IMR-90 (cell line): ENCODE results near the gene TMEM92. TPM values are rescaled to one million over a fixed set of nuclear protein-coding genes. Genes with fewer than 3 reads are reported as not detected.

ENCODE experiments used
- ATAC-seq: fragments of 200-7000 bp; cut with Tn5 transposase; 2 replicates; pipeline ENCODE4 v1.9.1; 2020; ENCODE audit warnings: low read depth, mild to moderate bottlenecking, moderate library complexity
- BruUV-seq: library from RNA; stranded (reverse); fragments of 400-500 nt; replicated peaks from 2 replicates; lab custom pipeline; 2021; lab: Mats Ljungman, UMichigan
- CTCF ChIA-PET: fragments of 300-600 bp; formaldehyde crosslinking; extraction: SDS; loops from one replicate; lab custom pipeline; 2021; ENCODE audit warnings: antibody characterized with exemption; lab: Yijun Ruan, JAX
- POLR2A ChIA-PET: fragments of 300-600 bp; sonication (Branson Sonifier 250); formaldehyde crosslinking; loops from one replicate; lab custom pipeline; 2022; ENCODE audit warnings: antibody characterized with exemption; ENCODE audit not compliant: unreplicated experiment; lab: Charles Lee
- DNase-seq: peaks from one replicate; pipeline ENCODE4 v3.0.0; 2013
- H2AFZ ChIP-seq: replicated peaks from 2 replicates; pipeline ENCODE3; 2013; ENCODE audit warnings: low read length, mild to moderate bottlenecking; ENCODE audit not compliant: poor library complexity
- H2AK5ac ChIP-seq: 2 replicates; pipeline ENCODE4 v1.6.1; 2013; ENCODE audit warnings: low read depth, low read length, inconsistent platforms
- H2AK9ac ChIP-seq: replicated peaks from 2 replicates; pipeline ENCODE3; 2013; ENCODE audit warnings: mild to moderate bottlenecking, low read depth, low read length, moderate library complexity; ENCODE audit not compliant: poor library complexity
- H2BK120ac ChIP-seq: 2 replicates; pipeline ENCODE4 v1.6.1; 2013; ENCODE audit warnings: low read depth, low read length, inconsistent platforms
- H2BK15ac ChIP-seq: 3 replicates; pipeline ENCODE4 v1.6.1; 2013; ENCODE audit warnings: low read depth, low read length, inconsistent platforms
- H2BK20ac ChIP-seq: 2 replicates; pipeline ENCODE4 v1.6.1; 2013; ENCODE audit warnings: low read depth, mild to moderate bottlenecking, inconsistent platforms, low read length, moderate library complexity
- H2BK5ac ChIP-seq: 2 replicates; pipeline ENCODE4 v1.6.1; 2013; ENCODE audit warnings: mild to moderate bottlenecking, low read depth, low read length, inconsistent platforms; ENCODE audit not compliant: poor library complexity, severe bottlenecking
- H3K14ac ChIP-seq: replicated peaks from 2 replicates; pipeline ENCODE4 v1.6.1; 2013; ENCODE audit warnings: low read depth, low read length, inconsistent platforms
- H3K18ac ChIP-seq: 2 replicates; pipeline ENCODE4 v1.6.1; 2013; ENCODE audit warnings: low read depth, low read length, control low read depth
- H3K23ac ChIP-seq: 2 replicates; pipeline ENCODE4 v1.6.1; 2013; ENCODE audit warnings: low read depth, low read length, inconsistent platforms
- H3K27ac ChIP-seq: 2 replicates; pipeline ENCODE4 v1.5.1; 2013; ENCODE audit warnings: mild to moderate bottlenecking, control low read depth, low read length; ENCODE audit not compliant: insufficient read depth
- H3K27me3 ChIP-seq: 2 replicates; pipeline ENCODE4 v1.6.1; 2013; ENCODE audit warnings: low read length; ENCODE audit not compliant: control insufficient read depth, insufficient read depth
- H3K36me3 ChIP-seq: 2 replicates; pipeline ENCODE4 v1.6.1; 2013; ENCODE audit warnings: low read length, mixed read lengths; ENCODE audit not compliant: control insufficient read depth, insufficient read depth
- H3K4ac ChIP-seq: 2 replicates; pipeline ENCODE4 v1.6.1; 2013; ENCODE audit warnings: low read depth, low read length, inconsistent platforms
- H3K4me1 ChIP-seq: 2 replicates; pipeline ENCODE4 v1.6.1; 2013; ENCODE audit warnings: low read length, mixed read lengths; ENCODE audit not compliant: control insufficient read depth, insufficient read depth
- H3K4me2 ChIP-seq: 2 replicates; pipeline ENCODE4 v1.6.1; 2013; ENCODE audit warnings: low read depth, mild to moderate bottlenecking, control low read depth, low read length, moderate library complexity
- H3K4me3 ChIP-seq: 2 replicates; pipeline ENCODE4 v1.5.1; 2013; ENCODE audit warnings: low read depth, mild to moderate bottlenecking, control low read depth, low read length, moderate library complexity; ENCODE audit not compliant: insufficient read depth
- H3K56ac ChIP-seq: 2 replicates; pipeline ENCODE4 v1.6.1; 2013; ENCODE audit warnings: low read length, inconsistent platforms; ENCODE audit not compliant: insufficient read depth; ENCODE audit errors: extremely low read depth
- H3K79me1 ChIP-seq, 2 experiments: 2 replicates each; pipeline ENCODE4 v1.6.1; 2013; ENCODE audit warnings: low read length in 2 of 2, inconsistent platforms in 1 of 2, low read depth in 1 of 2
- H3K9ac ChIP-seq: 2 replicates; pipeline ENCODE4 v1.6.1; 2013; ENCODE audit warnings: low read depth, low read length, control low read depth
- H3K9me1 ChIP-seq: 2 replicates; pipeline ENCODE4 v1.6.1; 2013; ENCODE audit warnings: low read length, inconsistent platforms; ENCODE audit not compliant: insufficient read depth
- H3K9me3 ChIP-seq: 2 replicates; pipeline ENCODE4 v1.6.1; 2013; ENCODE audit warnings: low read length; ENCODE audit not compliant: control insufficient read depth, insufficient read depth
- H4K20me1 ChIP-seq: 2 replicates; pipeline ENCODE4 v1.6.1; 2013; ENCODE audit warnings: low read length, inconsistent platforms; ENCODE audit not compliant: insufficient read depth
- H4K5ac ChIP-seq: 2 replicates; pipeline ENCODE4 v1.6.1; 2013; ENCODE audit warnings: mild to moderate bottlenecking, low read depth, low read length, control low read depth
- H4K8ac ChIP-seq, 2 experiments: 2 replicates each; pipeline ENCODE4 v1.6.1; 2013; ENCODE audit warnings: low read depth in 2 of 2, low read length in 2 of 2, control low read depth in 1 of 2, inconsistent platforms in 1 of 2
- H4K91ac ChIP-seq: 2 replicates; pipeline ENCODE4 v1.6.1; 2013; ENCODE audit warnings: low read depth, low read length, inconsistent platforms; ENCODE audit not compliant: insufficient read depth
- BHLHE40 ChIP-seq: fragments of 150-350 bp; IDR thresholded peaks from 2 replicates; pipeline ENCODE4 v1.6.1; 2016; ENCODE audit warnings: mild to moderate bottlenecking, low read depth, low read length
- CEBPB ChIP-seq: IDR thresholded peaks from 2 replicates; pipeline ENCODE4 v1.6.1; 2012; ENCODE audit warnings: low read depth, low read length, improper control_type of control experiment
- CHD1 ChIP-seq: IDR thresholded peaks from 2 replicates; pipeline ENCODE4 v1.6.1; 2012; ENCODE audit warnings: low read depth, low read length, improper control_type of control experiment
- CTCF ChIP-seq: conservative IDR thresholded peaks from 2 replicates; pipeline ENCODE4 v1.5.1; 2012; ENCODE audit warnings: mild to moderate bottlenecking, low read depth, low read length, improper control_type of control experiment
- ELK1 ChIP-seq: fragments of 150-350 bp; IDR thresholded peaks from 2 replicates; pipeline ENCODE4 v1.6.1; 2016; ENCODE audit warnings: low read depth, mild to moderate bottlenecking, low read length, moderate library complexity, borderline replicate concordance
- FOS ChIP-seq: fragments of 150-350 bp; IDR thresholded peaks from 2 replicates; pipeline ENCODE4 v1.6.1; 2016; ENCODE audit warnings: low read depth, low read length
- MAFK ChIP-seq: IDR thresholded peaks from 2 replicates; pipeline ENCODE4 v1.6.1; 2012; ENCODE audit warnings: low read depth, low read length, improper control_type of control experiment
- MAZ ChIP-seq: IDR thresholded peaks from 2 replicates; pipeline ENCODE4 v1.6.1; 2012; ENCODE audit warnings: low read depth, mild to moderate bottlenecking, low read length, improper control_type of control experiment, moderate library complexity, borderline replicate concordance
- MXI1 ChIP-seq: IDR thresholded peaks from 2 replicates; pipeline ENCODE4 v1.6.1; 2012; ENCODE audit warnings: low read depth, mild to moderate bottlenecking, low read length, moderate library complexity, borderline replicate concordance
- NFE2L2 ChIP-seq: fragments of 150-350 bp; IDR thresholded peaks from 2 replicates; pipeline ENCODE4 v1.6.1; 2016; ENCODE audit warnings: low read depth, mild to moderate bottlenecking, low read length
- POLR2A ChIP-seq: IDR thresholded peaks from 2 replicates; pipeline ENCODE4 v1.6.1; 2012; ENCODE audit warnings: mild to moderate bottlenecking, low read depth, low read length
- RAD21 ChIP-seq: IDR thresholded peaks from 2 replicates; pipeline ENCODE4 v1.6.1; 2012; ENCODE audit warnings: low read length, improper control_type of control experiment
- RCOR1 ChIP-seq: IDR thresholded peaks from 2 replicates; pipeline ENCODE4 v1.6.1; 2012; ENCODE audit warnings: mild to moderate bottlenecking, low read length, improper control_type of control experiment; ENCODE audit not compliant: insufficient replicate concordance
- RFX5 ChIP-seq: IDR thresholded peaks from 2 replicates; pipeline ENCODE4 v1.8.0; 2012; ENCODE audit warnings: low read depth, mild to moderate bottlenecking, low read length, moderate library complexity
- SMC3 ChIP-seq: fragments of 150-350 bp; IDR thresholded peaks from 2 replicates; pipeline ENCODE4 v1.6.1; 2016; ENCODE audit warnings: low read depth, mild to moderate bottlenecking, antibody characterized with exemption, low read length, moderate library complexity
- WGBS, 2 experiments: methylation state at CpG; one replicate each; pipeline versions ENCODE4 v1.1.5 to v1.1.7; 2013; ENCODE audit warnings: missing lambda C conversion rate in 2 of 2; ENCODE audit not compliant: insufficient read length in 1 of 2; ENCODE audit errors: extremely low coverage in 2 of 2; 5-methylcytosine and 5-hydroxymethylcytosine counted together
- dilution Hi-C: fragments of 300-500 bp; cut with HindIII; formaldehyde crosslinking; loops from one replicate; pipeline ENCODE4 v1.14.3; 2018; ENCODE audit warnings: low sequenced_read_pairs; ENCODE audit not compliant: unreplicated experiment
- in situ Hi-C: fragments of 300-500 bp; cut with MboI; formaldehyde crosslinking; loops from 3 replicates; pipeline ENCODE4 v1.14.3; 2019; ENCODE audit warnings: low sequenced_read_pairs, inconsistent platforms, mixed read lengths
- intact Hi-C: fragments of 100-400 bp; cut with micrococcal nuclease; formaldehyde crosslinking; loops from 2 replicates; pipeline ENCODE4 v1.10.0; 2022
- polyA plus RNA-seq, 3 experiments: library from polyadenylated mRNA; depleted of rRNA; stranded (reverse); fragments of >200 nt; gene quantifications; 2 replicates each; pipeline ENCODE4 v1.2.3, GENCODE V29; 2012; ENCODE audit warnings: low replicate concordance in 1 of 3
- total RNA-seq: library from RNA; depleted of rRNA; stranded (reverse); fragments of >200 nt; gene quantifications from 2 replicates; pipeline ENCODE4 v1.2.3, GENCODE V29; 2012
- TF ChIP-seq, protein P1 (sequence below): fragments of 150-350 bp; IDR thresholded peaks from 2 replicates; pipeline ENCODE4 v1.6.1; 2017; ENCODE audit warnings: mild to moderate bottlenecking, antibody characterized with exemption, low read length, low read depth

Gene TMEM92
- total and polyA plus RNA-seq, 2 of the 4 experiments (the other 2 are of a cell fraction) = 0.18 to 1.7 TPM

DNA sequence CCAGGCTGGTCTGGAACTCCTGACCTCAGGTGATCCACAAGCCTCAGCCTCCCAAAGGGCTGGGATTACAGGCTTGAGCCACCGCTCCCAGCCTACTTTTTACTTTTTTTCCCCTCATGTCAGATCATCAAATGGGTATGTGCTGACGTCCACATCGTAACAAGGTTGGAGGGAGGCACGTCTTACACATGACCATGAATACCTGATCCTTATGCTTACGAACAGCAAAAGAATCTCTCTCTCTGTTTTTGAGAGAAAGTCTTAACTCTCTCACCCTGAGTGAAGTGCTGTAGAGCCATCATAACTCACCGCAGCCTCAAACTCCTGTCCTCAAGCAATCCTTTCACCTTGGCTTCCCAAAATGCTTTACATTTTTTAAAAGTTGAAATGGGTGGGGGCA, 29.5 kb upstream of the TMEM92 start:
- no TSS peak for BruUV-seq
- in situ Hi-C loops (no loop called here), dilution Hi-C loops (no loop called here), intact Hi-C loops (no loop called here)
- Histone ChIP-seq H3K23ac (no peak overlapping the region), H3K4ac (no peak overlapping the region), H3K18ac (no peak overlapping the region), H3K9ac (no peak overlapping the region), H2BK20ac (no peak overlapping the region), H3K79me1 (no peaks in the 10 kb centered on the region; a peak in 1 of 4 replicates), H4K8ac (no peak overlapping the region), H3K4me2 (no peak overlapping the region), H3K14ac (no peak overlapping the region), H2AK9ac (no peak overlapping the region), H2AK5ac (0 out of 2 replicates have a peak overlapping the region, but pooled peaks have one; percentile 7), H4K20me1 (no peaks in the 10 kb centered on the region), H4K91ac (no peak overlapping the region), H3K4me1 (peaks cover 3% of the 10 kb centered on the region; the same call in 1 of the 2 replicates), H3K9me1 (no peaks in the 10 kb centered on the region), H3K36me3 (no peaks in the 10 kb centered on the region), H3K56ac (no peak overlapping the region), H3K27me3 (no peaks in the 10 kb centered on the region), H2AFZ (no peak overlapping the region), H3K4me3 (no peak overlapping the region), H3K27ac (no peak overlapping the region), H2BK120ac (no peak overlapping the region), H4K5ac (no peak overlapping the region), H3K9me3 (peaks cover 3% of the 10 kb centered on the region; the same call in 1 of the 2 replicates), H2BK15ac (no peak overlapping the region), H2BK5ac (no peak overlapping the region)
- POLR2A ChIA-PET = no interaction called here
- ATAC-seq = no peak
- CTCF ChIA-PET = no interaction called here
- no CpG with 5 or more reads among the region's 6 CpGs for WGBS, 2 experiments
- no peak for DNase-seq
- TF ChIP-seq SMC3 = no peak
- no peak for TF ChIP-seq MAZ
- no peak for TF ChIP-seq RFX5
- TF ChIP-seq CTCF = no peak
- no peak for TF ChIP-seq MXI1
- no peak for TF ChIP-seq CEBPB
- no peak for TF ChIP-seq MAFK
- TF ChIP-seq CHD1 = no peak
- no peak for TF ChIP-seq RAD21
- TF ChIP-seq POLR2A = no peak
- TF ChIP-seq FOS = no peak
- TF ChIP-seq, protein P1, sequence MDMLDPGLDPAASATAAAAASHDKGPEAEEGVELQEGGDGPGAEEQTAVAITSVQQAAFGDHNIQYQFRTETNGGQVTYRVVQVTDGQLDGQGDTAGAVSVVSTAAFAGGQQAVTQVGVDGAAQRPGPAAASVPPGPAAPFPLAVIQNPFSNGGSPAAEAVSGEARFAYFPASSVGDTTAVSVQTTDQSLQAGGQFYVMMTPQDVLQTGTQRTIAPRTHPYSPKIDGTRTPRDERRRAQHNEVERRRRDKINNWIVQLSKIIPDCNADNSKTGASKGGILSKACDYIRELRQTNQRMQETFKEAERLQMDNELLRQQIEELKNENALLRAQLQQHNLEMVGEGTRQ = no peak
- TF ChIP-seq ELK1 = no peak
- no peak for TF ChIP-seq NFE2L2
- no peak for TF ChIP-seq BHLHE40
- TF ChIP-seq RCOR1 = no peak
